ENCODE measurements around the gene ALDH3A1.

ALDH3A1 gene

DNA sequence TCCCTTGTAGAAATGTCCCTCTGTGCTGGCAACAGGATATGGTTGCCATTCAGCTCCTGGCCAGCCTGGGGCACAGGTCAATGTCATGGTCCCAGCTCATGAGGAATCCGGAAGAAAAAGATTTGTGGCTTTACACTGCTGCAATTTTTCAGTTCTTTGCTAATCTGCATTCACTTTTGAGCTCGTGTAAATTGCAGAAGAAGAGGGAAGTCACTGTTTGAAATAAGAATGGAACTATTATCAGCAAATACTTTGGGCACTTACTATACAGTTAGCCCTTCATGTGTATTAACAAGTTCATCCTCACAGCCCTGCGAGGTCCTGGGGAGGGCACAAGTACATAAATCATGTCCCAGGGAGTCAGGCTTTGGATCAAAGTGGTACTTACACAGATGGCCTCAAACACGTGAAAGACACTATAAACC, 45.9 kb downstream of the ALDH3A1 start:
- DNase-seq = no peak

Measured in activated CD8-positive, alpha-beta memory T cell treated with anti-CD3 and anti-CD28 coated beads, Interleukin-2, amount 50 U/mL, for 48 hours (primary cell).